HUES6 (cell line): ENCODE data around the gene PPP1R14C.

Experiments used
- H3K27ac ChIP-seq: 2 replicates; pipeline ENCODE4 v1.7.0; 2013; ENCODE audit warnings: low read depth, mild to moderate bottlenecking, low read length, inconsistent platforms
- H3K27me3 ChIP-seq: 2 replicates; pipeline ENCODE4 v1.6.1; 2013; ENCODE audit warnings: low read length; ENCODE audit not compliant: control insufficient read depth, insufficient read depth
- H3K36me3 ChIP-seq: 2 replicates; pipeline ENCODE4 v1.6.1; 2013; ENCODE audit warnings: low read length; ENCODE audit not compliant: control insufficient read depth, insufficient read depth
- H3K4me1 ChIP-seq: 2 replicates; pipeline ENCODE4 v1.6.1; 2013; ENCODE audit warnings: low read length; ENCODE audit not compliant: control insufficient read depth, insufficient read depth
- H3K4me3 ChIP-seq: 2 replicates; pipeline ENCODE4 v1.5.1; 2013; ENCODE audit warnings: low read depth, low read length
- H3K9ac ChIP-seq: one replicate; pipeline ENCODE4 v1.6.1; 2013; ENCODE audit warnings: mild to moderate bottlenecking, low read length
- H3K9me3 ChIP-seq: 2 replicates; pipeline ENCODE4 v1.6.1; 2013; ENCODE audit warnings: low read depth, low read length; ENCODE audit not compliant: control insufficient read depth, insufficient read depth

The PPP1R14C gene

DNA sequence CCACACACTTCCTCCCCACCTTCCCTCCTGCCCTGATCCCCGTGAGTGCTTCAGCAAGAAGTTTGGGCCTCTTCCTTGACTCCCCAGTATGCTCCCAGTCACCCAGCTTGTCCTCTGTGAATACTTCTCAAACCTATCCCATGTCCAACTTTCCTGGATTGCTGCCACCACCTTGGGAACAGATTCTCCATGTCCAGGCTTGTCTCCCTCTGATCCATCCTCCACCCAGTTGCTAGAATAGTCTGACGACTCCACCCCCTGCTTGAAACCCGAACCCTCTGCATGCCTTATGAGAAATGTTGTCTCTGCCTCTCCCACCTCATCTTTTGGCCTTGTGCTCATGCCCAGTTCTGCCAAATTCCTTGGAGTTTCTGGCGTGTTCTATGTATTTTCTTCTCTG, 108.0 kb downstream of the PPP1R14C start:
- Histone ChIP-seq H3K4me1 (peaks cover 8% of the 10 kb centered on the region), H3K27me3 (no peaks in the 10 kb centered on the region), H3K36me3 (no peaks in the 10 kb centered on the region), H3K9me3 (peaks cover 26% of the 10 kb centered on the region), H3K27ac (no peak overlapping the region), H3K4me3 (no peak overlapping the region), H3K9ac (no peak overlapping the region)

DNA sequence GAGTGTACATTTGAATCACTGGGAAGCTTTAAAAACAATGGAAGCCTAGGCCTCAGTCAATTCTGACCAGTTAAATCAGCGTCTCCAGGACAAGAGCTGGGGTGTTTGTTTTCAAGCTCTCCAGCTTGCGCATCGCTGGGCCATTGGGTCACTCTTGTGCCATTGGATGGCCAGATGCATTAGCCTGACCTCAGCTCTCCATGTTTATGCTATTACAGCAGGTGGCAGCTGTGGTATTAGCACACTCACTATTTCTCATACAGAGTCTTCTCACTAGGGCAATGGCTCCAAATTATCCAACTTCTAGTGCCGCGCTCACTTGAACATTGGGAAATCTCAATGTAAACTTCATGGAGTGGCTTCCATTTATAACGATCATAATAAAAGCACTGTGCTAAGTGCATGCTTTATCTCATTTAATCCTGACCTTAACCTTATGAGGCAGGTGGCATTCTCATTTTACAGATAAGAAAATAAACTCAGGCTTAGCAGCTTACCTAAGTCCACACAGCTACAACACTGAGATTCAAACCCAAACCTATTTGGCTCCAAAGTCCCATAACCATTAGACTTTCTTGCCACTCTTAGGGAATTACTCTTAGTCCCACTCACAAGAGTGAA, 108.8 kb downstream of the PPP1R14C start:
- Histone ChIP-seq H3K4me1 (peaks cover 8% of the 10 kb centered on the region), H3K27ac (no peak overlapping the region), H3K4me3 (no peak overlapping the region), H3K27me3 (no peaks in the 10 kb centered on the region), H3K36me3 (no peaks in the 10 kb centered on the region), H3K9ac (no peak overlapping the region), H3K9me3 (peaks cover 26% of the 10 kb centered on the region)

DNA sequence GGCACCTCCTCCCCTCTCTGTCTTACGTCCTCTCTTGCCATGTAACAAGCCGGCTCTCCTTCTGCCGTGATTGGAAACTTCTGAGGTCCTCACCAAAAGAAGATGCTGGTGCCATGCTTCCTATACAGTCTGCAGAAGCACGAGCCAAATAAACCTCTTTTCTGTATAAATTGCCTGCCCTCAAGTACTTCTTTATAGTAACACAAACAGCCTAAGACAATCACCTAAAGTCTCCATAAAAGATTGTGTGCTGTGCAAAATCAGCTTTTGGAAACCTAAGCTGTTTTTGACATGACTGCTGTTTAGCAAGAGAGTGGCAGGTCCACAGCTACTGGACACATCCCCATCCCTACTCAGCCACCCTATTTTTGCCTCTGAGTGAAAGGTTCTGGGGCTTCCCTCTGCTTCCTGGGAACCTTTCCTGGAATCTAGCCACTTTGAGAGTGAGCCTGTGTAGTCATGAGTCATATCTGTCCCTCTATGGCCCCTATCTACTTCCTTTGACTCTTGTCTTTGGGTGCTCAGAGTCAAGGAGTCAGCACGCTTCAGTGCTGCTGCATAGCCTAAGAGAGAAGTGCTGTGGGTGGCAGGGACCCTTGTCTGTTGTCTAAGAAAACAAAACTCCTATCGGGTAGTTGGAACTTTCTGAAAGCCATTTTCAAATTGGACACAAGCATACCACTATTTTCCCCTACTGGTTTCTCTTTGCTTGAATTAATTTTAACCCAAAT, 110.0 kb downstream of the PPP1R14C start:
- Histone ChIP-seq H3K27me3 (no peaks in the 10 kb centered on the region), H3K9ac (no peak overlapping the region)

DNA sequence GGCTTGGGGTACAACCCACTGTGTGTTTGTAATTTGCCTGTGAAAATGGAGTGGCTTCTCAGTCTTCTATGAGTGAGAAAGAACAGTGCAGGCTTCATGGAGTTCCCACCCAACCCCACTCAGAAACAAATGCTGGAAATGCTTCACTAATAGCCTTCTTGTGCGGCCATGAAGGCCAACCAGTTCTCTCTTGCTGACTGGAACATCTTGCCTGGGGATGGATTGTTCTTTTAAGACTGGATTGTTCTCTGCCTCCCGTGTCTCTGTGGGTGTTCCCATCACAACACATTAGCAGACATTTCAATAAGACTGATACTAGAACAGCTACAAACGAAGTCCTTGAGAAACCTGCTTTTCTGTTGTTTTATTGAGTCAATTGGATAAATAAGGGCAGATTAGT, 110.6 kb downstream of the PPP1R14C start:
- Histone ChIP-seq H3K27me3 (no peaks in the 10 kb centered on the region), H3K4me1 (peaks cover 8% of the 10 kb centered on the region), H3K27ac (no peak overlapping the region), H3K4me3 (no peak overlapping the region), H3K9ac (no peak overlapping the region), H3K9me3 (peaks cover 10% of the 10 kb centered on the region; the same call in 1 of the 2 replicates), H3K36me3 (no peaks in the 10 kb centered on the region)

More for the DNA sequence above, 110.0 kb downstream of the PPP1R14C start:
- Histone ChIP-seq H3K9me3 (peaks cover 16% of the 10 kb centered on the region), H3K36me3 (no peaks in the 10 kb centered on the region), H3K27ac (no peak overlapping the region), H3K4me3 (no peak overlapping the region), H3K4me1 (peaks cover 8% of the 10 kb centered on the region)

DNA sequence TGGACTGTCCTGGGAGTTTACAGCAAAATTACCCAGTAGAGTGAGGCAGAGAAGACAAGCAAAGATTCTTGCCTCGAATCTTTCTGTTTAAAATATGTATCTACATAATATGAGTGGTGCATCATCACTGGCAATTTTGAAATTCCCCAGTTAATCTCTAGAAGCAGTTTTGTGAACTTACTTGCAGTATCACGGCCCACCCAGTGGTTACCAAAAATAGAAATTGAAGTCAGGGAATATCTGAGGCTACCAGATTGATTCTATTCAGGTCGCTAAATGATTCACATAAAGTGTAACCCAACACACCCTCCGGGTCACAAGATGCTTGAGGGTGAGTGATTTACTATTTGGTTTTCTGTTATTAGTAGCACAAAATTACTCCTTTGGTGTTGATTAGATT, 111.9 kb downstream of the PPP1R14C start:
- Histone ChIP-seq H3K9ac (no peak overlapping the region), H3K9me3 (peaks cover 3% of the 10 kb centered on the region; the same call in 1 of the 2 replicates), H3K4me1 (peaks cover 8% of the 10 kb centered on the region), H3K4me3 (no peak overlapping the region), H3K36me3 (no peaks in the 10 kb centered on the region), H3K27ac (no peak overlapping the region), H3K27me3 (no peaks in the 10 kb centered on the region)

DNA sequence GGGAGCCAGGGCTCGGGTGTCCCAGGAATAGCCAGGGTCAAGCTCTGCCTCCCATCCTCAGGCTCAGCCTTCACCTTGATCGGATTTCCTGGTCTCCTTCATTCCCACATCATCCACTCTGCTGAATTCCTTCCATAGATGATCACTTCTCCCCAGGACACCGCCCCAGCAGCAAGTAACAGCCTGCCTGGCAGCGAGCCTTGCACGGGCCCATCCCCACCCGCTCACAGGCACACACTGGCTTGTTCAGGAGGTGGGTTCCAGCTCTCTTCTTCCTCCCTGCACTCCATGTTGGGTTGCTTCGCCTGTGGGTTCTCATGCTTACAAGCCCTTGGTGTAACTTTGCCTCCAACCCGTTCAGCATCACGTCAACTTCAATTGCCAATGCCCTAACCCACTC, 113.0 kb downstream of the PPP1R14C start:
- H3K4me1 ChIP-seq, result peaks cover 5% of the 10 kb centered on the region
- no peaks in the 10 kb centered on the region for H3K27me3 ChIP-seq
- H3K4me3 ChIP-seq, result no peak overlapping the region
- H3K9ac ChIP-seq, result no peak overlapping the region
- no peaks in the 10 kb centered on the region for H3K36me3 ChIP-seq
- no peaks in the 10 kb centered on the region for H3K9me3 ChIP-seq
- no peak overlapping the region for H3K27ac ChIP-seq

DNA sequence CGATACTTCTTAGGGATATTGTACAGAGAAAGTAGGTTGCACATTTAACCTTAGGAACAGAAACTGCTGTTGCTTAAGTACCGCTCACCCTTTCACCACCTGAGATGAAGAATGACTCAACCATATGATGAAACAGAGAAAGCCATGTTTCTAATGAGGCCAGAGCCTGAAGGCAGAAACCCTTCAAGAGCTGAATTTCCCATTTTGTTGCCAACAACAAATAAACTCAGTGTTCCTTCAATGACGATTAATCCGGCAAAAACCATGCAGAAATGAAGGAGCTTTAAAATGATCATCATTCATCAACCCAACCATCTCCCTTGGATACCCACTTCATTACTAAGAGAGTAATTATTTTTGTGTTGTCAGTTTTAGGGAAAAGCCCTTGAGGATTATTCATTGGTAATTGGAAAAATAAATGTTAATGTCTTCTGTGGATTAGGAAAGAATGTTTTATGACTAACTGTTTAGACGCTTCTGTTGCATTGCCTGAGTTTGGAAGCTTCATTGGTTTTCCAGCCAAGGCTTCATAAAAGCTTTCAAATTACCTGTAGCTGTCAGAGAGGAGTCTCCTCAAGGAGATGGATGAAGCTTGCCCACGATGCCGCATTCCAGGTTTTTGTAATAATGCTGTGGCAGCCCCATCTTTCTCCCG, 113.9 kb downstream of the PPP1R14C start:
- H3K4me1 ChIP-seq, result no peaks in the 10 kb centered on the region
- H3K27ac ChIP-seq, result no peak overlapping the region
- no peak overlapping the region for H3K4me3 ChIP-seq
- H3K27me3 ChIP-seq, result no peaks in the 10 kb centered on the region
- H3K9me3 ChIP-seq, result no peaks in the 10 kb centered on the region
- H3K9ac ChIP-seq, result no peak overlapping the region
- no peaks in the 10 kb centered on the region for H3K36me3 ChIP-seq

DNA sequence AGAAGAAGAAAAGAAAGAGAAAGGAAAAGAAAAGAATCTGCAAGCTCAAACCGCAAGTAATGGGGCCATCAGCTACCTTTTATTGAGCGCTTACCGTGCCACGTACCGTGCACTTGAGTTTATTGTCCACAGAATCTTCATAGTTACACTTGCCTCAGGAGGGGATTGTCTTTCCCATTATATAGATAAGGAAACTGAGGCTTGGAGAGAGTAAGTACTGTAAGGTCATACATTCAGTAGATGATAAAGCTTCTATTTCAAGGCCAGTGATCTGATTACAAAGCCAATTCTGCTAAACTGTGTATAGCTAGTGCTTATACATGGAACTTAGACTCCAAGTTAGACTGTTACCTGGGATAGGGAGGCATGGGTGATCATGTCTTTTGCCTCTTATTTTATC, 115.5 kb downstream of the PPP1R14C start:
- no peaks in the 10 kb centered on the region for H3K9me3 ChIP-seq
- no peak overlapping the region for H3K27ac ChIP-seq
- H3K4me1 ChIP-seq, result no peaks in the 10 kb centered on the region
- H3K36me3 ChIP-seq, result no peaks in the 10 kb centered on the region
- no peak overlapping the region for H3K9ac ChIP-seq
- H3K4me3 ChIP-seq, result no peak overlapping the region
- H3K27me3 ChIP-seq, result no peaks in the 10 kb centered on the region

DNA sequence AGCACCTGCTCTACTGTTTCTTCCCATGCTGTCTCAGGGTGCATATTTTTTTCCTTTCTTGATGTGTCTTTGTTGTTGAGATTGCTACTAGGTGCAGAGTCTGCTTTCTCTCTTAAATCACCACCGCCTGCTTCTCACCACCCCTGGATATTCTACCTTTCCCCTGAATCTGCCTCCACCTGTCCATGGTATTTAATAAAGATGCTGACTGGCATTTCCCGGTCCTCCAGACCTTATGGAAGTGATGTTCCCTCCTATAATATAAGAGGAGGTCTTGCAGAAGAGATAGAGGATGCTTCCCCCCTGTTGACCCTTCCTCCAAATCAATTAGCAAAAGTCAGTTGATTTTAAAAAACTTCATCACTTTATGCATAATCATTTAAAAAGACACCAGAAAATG, 118.1 kb downstream of the PPP1R14C start:
- no peak overlapping the region for H3K27ac ChIP-seq
- no peaks in the 10 kb centered on the region for H3K4me1 ChIP-seq
- no peaks in the 10 kb centered on the region for H3K9me3 ChIP-seq
- no peak overlapping the region for H3K9ac ChIP-seq
- no peak overlapping the region for H3K4me3 ChIP-seq
- H3K27me3 ChIP-seq, result no peaks in the 10 kb centered on the region
- H3K36me3 ChIP-seq, result no peaks in the 10 kb centered on the region

DNA sequence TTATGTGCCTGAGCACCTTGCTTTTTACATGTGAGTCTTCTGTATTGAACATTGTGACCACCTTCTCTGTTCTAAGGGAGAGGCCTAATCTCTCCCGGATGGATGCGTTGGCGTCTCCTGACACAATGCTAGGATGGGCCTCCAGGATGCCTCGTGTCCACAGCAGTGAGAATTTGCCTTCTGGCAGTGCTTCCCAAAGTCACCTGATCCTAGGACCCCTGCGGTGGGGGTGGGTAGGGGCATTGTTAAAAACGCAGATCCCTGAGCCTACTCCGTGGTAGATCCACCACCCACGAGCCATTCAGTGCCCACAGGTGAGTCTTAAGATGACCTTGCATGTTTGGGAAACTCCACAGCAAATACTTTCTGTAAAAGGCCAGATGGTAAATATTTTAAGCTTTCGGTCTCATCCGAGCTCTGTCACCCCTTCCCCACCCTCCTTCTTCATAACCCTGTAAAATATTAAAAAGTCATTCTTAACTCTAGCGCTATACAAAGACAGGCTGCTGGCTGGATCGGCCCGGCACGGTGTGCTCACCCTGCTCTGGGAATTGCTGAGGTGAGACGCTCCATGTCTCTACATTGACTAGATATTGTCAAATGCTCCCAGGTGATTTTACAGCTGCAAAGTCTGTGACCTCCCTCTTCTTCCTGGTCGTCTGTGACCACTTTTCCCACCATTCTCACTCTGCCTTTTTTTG, 119.3 kb downstream of the PPP1R14C start:
- H3K27ac ChIP-seq, result no peak overlapping the region
- no peaks in the 10 kb centered on the region for H3K36me3 ChIP-seq
- H3K9ac ChIP-seq, result no peak overlapping the region
- no peaks in the 10 kb centered on the region for H3K4me1 ChIP-seq
- no peaks in the 10 kb centered on the region for H3K9me3 ChIP-seq
- H3K27me3 ChIP-seq, result no peaks in the 10 kb centered on the region
- no peak overlapping the region for H3K4me3 ChIP-seq
